ENCODE data around the gene SKIDA1. TPM values are rescaled to one million over a fixed set of nuclear protein-coding genes. Genes with fewer than 3 reads are reported as not detected.

The SKIDA1 gene
- total RNA-seq, 1 experiment from 2014 or later, result 9.4 TPM

GRCh38 chr10:21527598-21528235, 2.2 kb upstream of the SKIDA1 start:
- CTCF ChIA-PET, result interaction anchor here (1.3 to 1.7 kb wide), 2 partner anchors 9 to 20 kb away, joined by 4 to 5 read pairs; no protein-coding TSS in a partner anchor
- TF ChIP-seq ZNF396 (CRISPR knock-in tag; IDR thresholded peaks at IDR 0.05; ENCODE audit: borderline replicate concordance) (no peak), SOX15 (CRISPR knock-in tag; IDR thresholded peaks at IDR 0.05) (no peak), PREB (CRISPR knock-in tag; IDR thresholded peaks at IDR 0.05; ENCODE audit: borderline replicate concordance) (no peak), CDX4 (CRISPR knock-in tag; IDR thresholded peaks at IDR 0.05; ENCODE audit: borderline replicate concordance) (0 out of 2 replicates have a peak, but pooled peaks have one; percentile 25)
- Mint-ChIP-seq H3K27ac (peak overlapping the region; percentile 95), H3K4me3 (peak overlapping the region; percentile 86), H3K9me3 (no peaks in the 10 kb centered on the region), H3K36me3 (no peaks in the 10 kb centered on the region), H3K4me1 (peaks cover 48% of the 10 kb centered on the region), H3K27me3 (ENCODE audit: low read depth) (no peaks in the 10 kb centered on the region)
- POLR2A ChIA-PET, result interaction anchor here (0.6 to 5.1 kb wide), 11 partner anchors 10 to 404 kb away, joined by 3 to 155 read pairs (median 6); no protein-coding TSS in a partner anchor
- DNase-seq (ENCODE audit: low spot score) (no peak), ATAC-seq (no peak)

GRCh38 chr10:21526860-21527597, 1.5 kb upstream of the SKIDA1 start:
- ATAC-seq (peak; percentile 14), DNase-seq (ENCODE audit: low spot score) (peak; percentile 78)
- ChIA-PET CTCF (interaction anchor here (0.7 to 1.7 kb wide), 3 partner anchors 9 to 427 kb away, joined by 3 to 5 read pairs (median 4); no protein-coding TSS in a partner anchor), POLR2A (interaction anchor here (0.6 to 5.1 kb wide), 12 partner anchors 9 to 405 kb away, joined by 3 to 155 read pairs (median 6); no protein-coding TSS in a partner anchor)
- H3K9me3 Mint-ChIP-seq, result no peaks in the 10 kb centered on the region
- peak; percentile 63; the same call in 1 of the 2 replicates for TF ChIP-seq ETV6 (CRISPR knock-in tag; IDR thresholded peaks at IDR 0.05)
- peak; percentile 77 for TF ChIP-seq ZNF423 (CRISPR knock-in tag; IDR thresholded peaks at IDR 0.05)
- TF ChIP-seq FOXP4 (CRISPR knock-in tag; IDR thresholded peaks at IDR 0.05), result peak; percentile 20; the same call in 1 of the 2 replicates
- TF ChIP-seq CBFB (CRISPR knock-in tag; IDR thresholded peaks at IDR 0.05; ENCODE audit: low read depth), result 0 out of 2 replicates have a peak, but pooled peaks have one; percentile 34
- 0 out of 2 replicates have a peak, but pooled peaks have one; percentile 73 for TF ChIP-seq NR3C1 (CRISPR knock-in tag; conservative IDR thresholded peaks at IDR 0.05; ENCODE audit: low read depth)
- TF ChIP-seq JUN (CRISPR knock-in tag; IDR thresholded peaks at IDR 0.05), result no peak
- TF ChIP-seq HMGXB4 (CRISPR knock-in tag; IDR thresholded peaks at IDR 0.05), result no peak
- H3K4me1 Mint-ChIP-seq, result peaks cover 47% of the 10 kb centered on the region
- H3K27ac Mint-ChIP-seq, result peak overlapping the region; percentile 99
- no peaks in the 10 kb centered on the region for H3K27me3 Mint-ChIP-seq (ENCODE audit: low read depth)
- no peaks in the 10 kb centered on the region for H3K36me3 Mint-ChIP-seq
- peak overlapping the region; percentile 86 for H3K4me3 Mint-ChIP-seq

GRCh38 chr10:21526188-21526859, 842 bp upstream of the SKIDA1 start:
- CTCF ChIA-PET, result interaction anchor here (0.7 to 3.2 kb wide), 9 partner anchors 8 to 427 kb away, joined by 3 to 35 read pairs (median 5); no protein-coding TSS in a partner anchor
- peak overlapping the region; percentile 86 for H3K4me3 Mint-ChIP-seq
- H3K27ac Mint-ChIP-seq, result peak overlapping the region; percentile 99
- no peaks in the 10 kb centered on the region for H3K9me3 Mint-ChIP-seq
- no peaks in the 10 kb centered on the region for H3K36me3 Mint-ChIP-seq
- DNase-seq (ENCODE audit: low spot score), result peak; percentile 68
- POLR2A ChIA-PET, result interaction anchor here (0.6 to 5.1 kb wide), 14 partner anchors 8 to 703 kb away, joined by 3 to 155 read pairs (median 5); no protein-coding TSS in a partner anchor
- no peaks in the 10 kb centered on the region for H3K27me3 Mint-ChIP-seq (ENCODE audit: low read depth)
- H3K4me1 Mint-ChIP-seq, result peaks cover 52% of the 10 kb centered on the region
- peak; percentile 71 for ATAC-seq
- TF ChIP-seq SMAD4 (CRISPR knock-in tag; IDR thresholded peaks at IDR 0.05), result peak; percentile 15; the same call in 1 of the 2 replicates
- TF ChIP-seq RELA (CRISPR knock-in tag; IDR thresholded peaks at IDR 0.05; ENCODE audit: borderline replicate concordance), result no peak
- no peak for TF ChIP-seq ZNF263 (CRISPR knock-in tag; IDR thresholded peaks at IDR 0.05; ENCODE audit: low read depth)
- TF ChIP-seq ATF6 (CRISPR knock-in tag; IDR thresholded peaks at IDR 0.05), result no peak
- no peak for TF ChIP-seq GABPB1 (CRISPR knock-in tag; IDR thresholded peaks at IDR 0.05)
- no peak for TF ChIP-seq ATF3 (CRISPR knock-in tag; conservative IDR thresholded peaks at IDR 0.05)
- TF ChIP-seq ZNF512 (CRISPR knock-in tag; IDR thresholded peaks at IDR 0.05; ENCODE audit: borderline replicate concordance), result no peak
